ENCODE results near the gene MAPK9. TPM values are rescaled to one million over a fixed set of nuclear protein-coding genes. Genes with fewer than 3 reads are reported as not detected.

MAPK9 gene
- total RNA-seq, 1 donor from 2014 or later = 23.2 TPM

DNA sequence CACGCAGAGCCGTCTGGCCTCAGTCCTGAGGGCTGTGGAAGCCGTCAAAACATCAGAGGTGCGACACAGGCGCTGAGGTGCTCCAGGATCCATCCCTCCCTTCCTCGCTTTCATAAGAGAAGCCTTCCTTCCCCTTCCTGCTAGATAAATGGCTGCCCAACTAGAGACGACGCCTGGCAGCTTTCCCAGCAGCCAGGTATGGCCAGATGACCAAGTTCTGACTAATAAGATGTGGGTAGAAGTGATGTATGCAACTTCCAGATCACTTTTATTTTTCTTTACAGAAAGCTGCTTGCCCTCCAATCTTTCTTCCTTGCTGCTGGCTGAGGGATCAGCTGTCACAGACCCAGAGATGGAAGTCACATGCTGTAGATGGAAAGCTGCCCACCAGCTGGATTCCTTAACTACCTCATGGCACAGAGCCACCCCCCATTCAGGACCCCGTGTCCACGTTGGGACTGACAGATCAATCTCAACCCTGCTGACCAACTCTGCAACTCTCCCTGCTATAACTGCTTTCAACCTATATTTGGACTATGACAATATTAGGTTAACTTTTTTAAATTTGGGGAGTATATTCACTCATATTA is 8.8 kb downstream of the MAPK9 start:
- TF ChIP-seq, protein P1, sequence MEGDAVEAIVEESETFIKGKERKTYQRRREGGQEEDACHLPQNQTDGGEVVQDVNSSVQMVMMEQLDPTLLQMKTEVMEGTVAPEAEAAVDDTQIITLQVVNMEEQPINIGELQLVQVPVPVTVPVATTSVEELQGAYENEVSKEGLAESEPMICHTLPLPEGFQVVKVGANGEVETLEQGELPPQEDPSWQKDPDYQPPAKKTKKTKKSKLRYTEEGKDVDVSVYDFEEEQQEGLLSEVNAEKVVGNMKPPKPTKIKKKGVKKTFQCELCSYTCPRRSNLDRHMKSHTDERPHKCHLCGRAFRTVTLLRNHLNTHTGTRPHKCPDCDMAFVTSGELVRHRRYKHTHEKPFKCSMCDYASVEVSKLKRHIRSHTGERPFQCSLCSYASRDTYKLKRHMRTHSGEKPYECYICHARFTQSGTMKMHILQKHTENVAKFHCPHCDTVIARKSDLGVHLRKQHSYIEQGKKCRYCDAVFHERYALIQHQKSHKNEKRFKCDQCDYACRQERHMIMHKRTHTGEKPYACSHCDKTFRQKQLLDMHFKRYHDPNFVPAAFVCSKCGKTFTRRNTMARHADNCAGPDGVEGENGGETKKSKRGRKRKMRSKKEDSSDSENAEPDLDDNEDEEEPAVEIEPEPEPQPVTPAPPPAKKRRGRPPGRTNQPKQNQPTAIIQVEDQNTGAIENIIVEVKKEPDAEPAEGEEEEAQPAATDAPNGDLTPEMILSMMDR (IDR thresholded peaks at IDR 0.05; ENCODE audit: insufficient read depth, low read length, severe bottlenecking) = no peak
- DNase-seq (ENCODE audit: low read depth) (peak; percentile 70), FAIRE-seq (no peak)
- Histone ChIP-seq H3K27me3 (ENCODE audit: control insufficient read depth, insufficient read depth, low read length) (no peaks in the 10 kb centered on the region), H3K36me3 (ENCODE audit: control insufficient read depth, insufficient read depth, low read length) (peaks cover 8% of the 10 kb centered on the region), H3K4me3 (ENCODE audit: low read depth, low read length) (no peak overlapping the region)

DNA sequence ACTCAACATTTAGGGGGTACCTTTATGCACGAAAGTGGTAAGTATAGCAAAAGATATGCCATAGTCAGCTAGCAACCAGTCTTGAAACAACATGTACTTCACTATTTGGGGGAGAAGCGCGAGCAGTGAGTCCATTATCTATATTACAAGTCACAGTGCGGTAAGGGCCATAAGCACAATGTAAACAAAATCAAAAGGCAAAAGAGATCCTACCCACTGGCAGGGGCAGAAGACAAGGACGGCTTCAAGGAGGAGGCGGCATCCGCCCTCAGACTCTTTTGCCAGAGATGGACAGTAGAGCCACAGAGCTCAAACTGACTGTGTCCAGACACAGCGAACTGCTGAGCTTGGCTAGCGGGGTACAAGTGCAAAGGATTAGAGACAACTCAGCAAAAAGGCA is 9.6 kb downstream of the MAPK9 start:
- H3K27me3 ChIP-seq (ENCODE audit: control insufficient read depth, insufficient read depth, low read length) = no peaks in the 10 kb centered on the region
- H3K36me3 ChIP-seq (ENCODE audit: control insufficient read depth, insufficient read depth, low read length) = peaks cover 8% of the 10 kb centered on the region
- no peak overlapping the region for H3K4me3 ChIP-seq (ENCODE audit: low read depth, low read length)
- no peak for FAIRE-seq
- no peak for DNase-seq (ENCODE audit: low read depth)
- TF ChIP-seq, protein P1 (IDR thresholded peaks at IDR 0.05; ENCODE audit: insufficient read depth, low read length, severe bottlenecking) = no peak

DNA sequence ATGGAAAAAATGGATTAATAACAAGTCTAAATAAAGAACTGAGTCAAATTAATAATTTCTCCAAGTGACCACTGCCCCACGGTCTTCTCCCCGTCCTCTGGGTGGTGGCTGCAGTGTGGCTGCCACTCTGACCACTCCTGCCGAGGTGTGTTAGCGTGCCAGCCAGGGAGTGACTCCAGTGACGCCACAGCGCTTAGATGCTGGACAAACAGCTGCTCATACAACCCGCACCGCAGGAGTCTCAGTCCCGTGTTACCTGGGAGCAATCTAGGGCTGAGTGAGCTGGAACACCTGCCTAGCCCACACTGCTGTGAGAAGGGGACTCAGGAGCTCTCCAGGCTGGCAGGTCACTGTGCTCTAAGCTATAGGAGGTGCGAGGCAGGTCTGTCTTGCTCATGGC is 10.2 kb downstream of the MAPK9 start:
- Histone ChIP-seq H3K4me3 (ENCODE audit: low read depth, low read length) (no peak overlapping the region), H3K27me3 (ENCODE audit: control insufficient read depth, insufficient read depth, low read length) (no peaks in the 10 kb centered on the region), H3K36me3 (ENCODE audit: control insufficient read depth, insufficient read depth, low read length) (peaks cover 11% of the 10 kb centered on the region)
- DNase-seq (ENCODE audit: low read depth) = no peak
- TF ChIP-seq, protein P1 (IDR thresholded peaks at IDR 0.05; ENCODE audit: insufficient read depth, low read length, severe bottlenecking) = no peak
- FAIRE-seq = no peak

DNA sequence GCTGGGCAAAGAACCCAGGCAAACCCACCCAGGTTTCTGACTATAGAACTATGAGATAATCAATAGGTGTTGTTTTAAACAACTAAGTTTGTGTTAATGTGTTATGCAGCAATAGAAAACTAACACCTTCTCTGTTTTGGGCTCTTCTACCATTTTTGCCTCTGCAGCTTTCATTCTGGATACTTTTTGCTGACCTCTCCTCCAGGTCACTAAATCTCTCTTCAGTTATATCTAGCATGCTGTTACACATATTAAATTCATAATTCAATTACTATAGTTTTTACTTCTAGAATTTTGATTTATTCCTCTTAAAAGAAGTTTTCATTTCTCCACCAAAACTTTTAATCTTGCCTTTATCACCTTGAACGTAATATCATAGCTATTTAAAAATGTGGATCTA is 17.2 kb downstream of the MAPK9 start:
- FAIRE-seq (no peak), DNase-seq (ENCODE audit: low read depth) (no peak)
- TF ChIP-seq, protein P1 (IDR thresholded peaks at IDR 0.05; ENCODE audit: insufficient read depth, low read length, severe bottlenecking) = no peak
- peaks cover 6% of the 10 kb centered on the region for H3K36me3 ChIP-seq (ENCODE audit: control insufficient read depth, insufficient read depth, low read length)
- H3K27me3 ChIP-seq (ENCODE audit: control insufficient read depth, insufficient read depth, low read length) = no peaks in the 10 kb centered on the region
- no peak overlapping the region for H3K4me3 ChIP-seq (ENCODE audit: low read depth, low read length)

DNA sequence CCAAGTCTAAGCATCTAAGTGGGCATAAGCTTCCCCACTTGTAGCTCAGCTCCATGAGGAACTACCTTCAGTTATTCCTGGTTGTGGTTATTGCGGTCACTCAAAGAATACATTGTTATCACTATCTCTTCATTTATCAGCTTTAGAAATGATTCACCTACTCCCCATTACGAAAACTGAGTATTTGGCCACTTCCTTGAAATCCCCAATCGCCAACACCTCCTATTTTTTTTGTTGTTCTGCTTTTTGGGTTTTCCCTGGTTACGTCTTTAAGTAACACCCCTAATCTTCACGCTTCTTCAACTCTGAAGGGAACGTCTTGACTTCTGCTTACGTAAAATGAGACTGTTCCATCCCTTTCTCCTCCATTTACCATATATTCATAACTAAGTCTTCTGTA is 20.7 kb downstream of the MAPK9 start:
- DNase-seq (ENCODE audit: low read depth) (no peak), FAIRE-seq (no peak)
- H3K4me3 ChIP-seq (ENCODE audit: low read depth, low read length) = no peak overlapping the region
- H3K27me3 ChIP-seq (ENCODE audit: control insufficient read depth, insufficient read depth, low read length) = no peaks in the 10 kb centered on the region
- H3K36me3 ChIP-seq (ENCODE audit: control insufficient read depth, insufficient read depth, low read length) = peaks cover 5% of the 10 kb centered on the region
- TF ChIP-seq, protein P1 (IDR thresholded peaks at IDR 0.05; ENCODE audit: insufficient read depth, low read length, severe bottlenecking) = no peak

DNA sequence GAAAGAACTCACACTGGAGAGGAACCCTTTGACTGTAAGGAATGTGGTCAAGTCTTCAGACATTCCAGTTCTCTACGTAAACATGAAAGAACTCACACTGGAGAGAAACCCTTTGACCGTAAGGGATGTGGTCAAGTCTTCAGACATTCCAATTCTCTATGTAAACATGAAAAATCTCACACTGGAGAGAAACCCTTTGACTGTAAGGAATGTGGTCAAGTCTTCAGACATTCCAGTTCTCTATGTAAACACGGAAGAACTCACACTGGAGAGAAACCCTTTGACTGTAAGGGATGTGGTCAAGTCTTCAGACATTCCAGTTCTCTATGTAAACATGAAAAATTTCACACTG is 32.6 kb downstream of the MAPK9 start:
- Histone ChIP-seq H3K36me3 (ENCODE audit: control insufficient read depth, insufficient read depth, low read length) (peaks cover 6% of the 10 kb centered on the region), H3K27me3 (ENCODE audit: control insufficient read depth, insufficient read depth, low read length) (no peaks in the 10 kb centered on the region), H3K4me3 (ENCODE audit: low read depth, low read length) (no peak overlapping the region)
- no peak for FAIRE-seq
- TF ChIP-seq, protein P1 (IDR thresholded peaks at IDR 0.05; ENCODE audit: insufficient read depth, low read length, severe bottlenecking) = no peak
- DNase-seq (ENCODE audit: low read depth) = peak; percentile 2
